ENCODE data around the gene IGF2BP3.

DNA sequence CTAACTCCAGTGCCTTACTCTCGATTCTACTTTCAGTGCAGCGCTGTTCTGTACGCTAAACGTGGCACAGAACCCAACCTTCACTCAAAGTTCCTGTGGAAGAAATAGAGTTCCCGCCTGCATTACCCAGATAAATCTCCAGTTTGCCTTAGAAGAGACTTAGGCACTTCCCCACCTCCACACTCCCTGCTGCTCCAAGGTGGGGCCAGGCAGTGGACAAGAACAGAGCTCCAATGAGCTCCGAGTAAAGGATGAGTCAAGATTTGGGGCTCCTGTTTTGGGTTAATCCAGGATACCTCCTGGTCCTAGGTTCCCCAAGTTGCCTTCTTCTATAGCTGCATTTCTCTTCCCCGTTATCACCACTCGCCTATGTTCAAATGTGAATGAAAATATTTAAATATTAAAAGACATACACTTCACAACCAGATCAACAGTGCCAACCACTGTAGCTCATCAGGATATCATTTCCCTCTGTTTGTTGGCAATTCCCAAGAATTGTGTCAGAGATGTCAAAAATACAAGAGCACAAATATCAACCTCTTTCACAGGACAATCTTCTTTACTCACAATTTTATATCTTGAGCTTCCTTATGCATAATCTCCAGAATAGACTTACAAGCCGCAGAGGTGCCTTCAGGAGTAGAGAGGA lies 123.1 kb downstream of the IGF2BP3 start:
- TF ChIP-seq, protein P1, sequence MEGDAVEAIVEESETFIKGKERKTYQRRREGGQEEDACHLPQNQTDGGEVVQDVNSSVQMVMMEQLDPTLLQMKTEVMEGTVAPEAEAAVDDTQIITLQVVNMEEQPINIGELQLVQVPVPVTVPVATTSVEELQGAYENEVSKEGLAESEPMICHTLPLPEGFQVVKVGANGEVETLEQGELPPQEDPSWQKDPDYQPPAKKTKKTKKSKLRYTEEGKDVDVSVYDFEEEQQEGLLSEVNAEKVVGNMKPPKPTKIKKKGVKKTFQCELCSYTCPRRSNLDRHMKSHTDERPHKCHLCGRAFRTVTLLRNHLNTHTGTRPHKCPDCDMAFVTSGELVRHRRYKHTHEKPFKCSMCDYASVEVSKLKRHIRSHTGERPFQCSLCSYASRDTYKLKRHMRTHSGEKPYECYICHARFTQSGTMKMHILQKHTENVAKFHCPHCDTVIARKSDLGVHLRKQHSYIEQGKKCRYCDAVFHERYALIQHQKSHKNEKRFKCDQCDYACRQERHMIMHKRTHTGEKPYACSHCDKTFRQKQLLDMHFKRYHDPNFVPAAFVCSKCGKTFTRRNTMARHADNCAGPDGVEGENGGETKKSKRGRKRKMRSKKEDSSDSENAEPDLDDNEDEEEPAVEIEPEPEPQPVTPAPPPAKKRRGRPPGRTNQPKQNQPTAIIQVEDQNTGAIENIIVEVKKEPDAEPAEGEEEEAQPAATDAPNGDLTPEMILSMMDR (IDR thresholded peaks at IDR 0.05) = no peak
- TF ChIP-seq POLR2A (IDR thresholded peaks at IDR 0.05) = no peak
